Trophoblast cell (in vitro differentiated cells and primary cell): ENCODE measurements around the gene PLLP.
A peak's percentile ranks its signal among the peaks of the same experiment; 100 is the strongest.

Experiments used
- DNase-seq, 2 donors: peaks; one replicate each; pipeline ENCODE4 v3.0.0-alpha.2; 2016
- H2AFZ ChIP-seq: 2 replicates; pipeline ENCODE4 v1.6.1; 2013; ENCODE audit warnings: low read length, moderate library complexity, mild to moderate bottlenecking; ENCODE audit not compliant: insufficient read depth, poor library complexity
- H2AK5ac ChIP-seq: 2 replicates; pipeline ENCODE4 v1.6.1; 2013; ENCODE audit warnings: mild to moderate bottlenecking, low read length
- H2BK120ac ChIP-seq: 2 replicates; pipeline ENCODE4 v1.6.1; 2013; ENCODE audit warnings: low read length, mild to moderate bottlenecking, moderate library complexity; ENCODE audit not compliant: insufficient read depth, poor library complexity
- H2BK12ac ChIP-seq: 2 replicates; pipeline ENCODE4 v1.6.1; 2013; ENCODE audit warnings: mild to moderate bottlenecking, low read length, moderate library complexity
- H2BK5ac ChIP-seq: 2 replicates; pipeline ENCODE4 v1.6.1; 2013; ENCODE audit warnings: low read length, low read depth, moderate library complexity, mild to moderate bottlenecking; ENCODE audit not compliant: poor library complexity
- H3K14ac ChIP-seq: 2 replicates; pipeline ENCODE4 v1.6.1; 2013; ENCODE audit warnings: mild to moderate bottlenecking, low read length
- H3K18ac ChIP-seq: 2 replicates; pipeline ENCODE4 v1.6.1; 2013; ENCODE audit warnings: mild to moderate bottlenecking, low read length
- H3K23ac ChIP-seq: 2 replicates; pipeline ENCODE4 v1.6.1; 2013; ENCODE audit warnings: low read length
- H3K27ac ChIP-seq: 2 replicates; pipeline ENCODE4 v1.5.1; 2013; ENCODE audit warnings: low read depth, mild to moderate bottlenecking, inconsistent platforms, low read length, moderate library complexity
- H3K27me3 ChIP-seq: 2 replicates; pipeline ENCODE4 v1.6.1; 2013; ENCODE audit warnings: inconsistent platforms, mild to moderate bottlenecking, low read length, moderate library complexity; ENCODE audit not compliant: insufficient read depth
- H3K36me3 ChIP-seq, 2 experiments: 1 replicate in 1 of 2; 2 replicates in 1 of 2; pipeline ENCODE4 v1.6.1; 2013; ENCODE audit warnings: low read length in 2 of 2, mild to moderate bottlenecking in 2 of 2, moderate library complexity in 1 of 2; ENCODE audit not compliant: insufficient read depth in 2 of 2, control insufficient read depth in 1 of 2
- H3K4ac ChIP-seq: 2 replicates; pipeline ENCODE4 v1.6.1; 2013; ENCODE audit warnings: low read depth, mild to moderate bottlenecking, low read length, moderate library complexity
- H3K4me1 ChIP-seq, 2 experiments: 1 replicate in 1 of 2; 2 replicates in 1 of 2; pipeline ENCODE4 v1.6.1; 2013; ENCODE audit warnings: low read length in 2 of 2, mild to moderate bottlenecking in 2 of 2, moderate library complexity in 1 of 2; ENCODE audit not compliant: insufficient read depth in 2 of 2, control insufficient read depth in 1 of 2
- H3K4me2 ChIP-seq: 2 replicates; pipeline ENCODE4 v1.6.1; 2013; ENCODE audit warnings: inconsistent platforms, mild to moderate bottlenecking, low read length, moderate library complexity
- H3K4me3 ChIP-seq: 2 replicates; pipeline ENCODE4 v1.5.1; 2013; ENCODE audit warnings: mild to moderate bottlenecking, low read depth, low read length, inconsistent platforms
- H3K79me1 ChIP-seq: one replicate; pipeline ENCODE4 v1.6.1; 2013; ENCODE audit warnings: low read length
- H3K79me2 ChIP-seq: 2 replicates; pipeline ENCODE4 v1.6.1; 2013; ENCODE audit warnings: low read length, mild to moderate bottlenecking; ENCODE audit not compliant: control insufficient read depth, insufficient read depth, poor library complexity
- H3K9ac ChIP-seq: 2 replicates; pipeline ENCODE4 v1.6.1; 2013; ENCODE audit warnings: mild to moderate bottlenecking, low read length
- H3K9me3 ChIP-seq: 2 replicates; pipeline ENCODE4 v1.6.1; 2013; ENCODE audit warnings: low read depth, mild to moderate bottlenecking, control low read depth, inconsistent platforms, low read length; ENCODE audit not compliant: insufficient read depth
- H4K12ac ChIP-seq: 2 replicates; pipeline ENCODE4 v1.6.1; 2013; ENCODE audit warnings: low read depth, mild to moderate bottlenecking, low read length, moderate library complexity
- H4K8ac ChIP-seq: 2 replicates; pipeline ENCODE4 v1.6.1; 2013; ENCODE audit warnings: low read depth, mild to moderate bottlenecking, low read length, moderate library complexity
- H4K91ac ChIP-seq: one replicate; pipeline ENCODE4 v1.6.1; 2013; ENCODE audit warnings: low read depth, mild to moderate bottlenecking, low read length, moderate library complexity
- WGBS: extraction: QIAGEN DNeasy Blood & Tissue Kit; methylation state at CpG from one replicate; pipeline ENCODE4 v1.1.7; 2013; ENCODE audit warnings: missing lambda C conversion rate; ENCODE audit not compliant: insufficient read length, insufficient coverage; ENCODE audit errors: extremely low coverage; 5-methylcytosine and 5-hydroxymethylcytosine counted together

PLLP gene

GRCh38 chr16:57316390-57317017 is 32.0 kb upstream of the PLLP start:
- Histone ChIP-seq H2AFZ (no peak overlapping the region), H4K91ac (no peak overlapping the region), H3K18ac (no peak overlapping the region), H3K4me2 (no peak overlapping the region), H3K36me3 (no peaks in the 10 kb centered on the region), H3K4ac (no peak overlapping the region), H3K9ac (no peak overlapping the region), H2BK12ac (no peak overlapping the region), H2AK5ac (no peak overlapping the region), H3K4me1 (peaks cover 2 to 8% of the 10 kb centered on the region in 2 experiments), H3K4me3 (no peak overlapping the region), H3K27ac (no peak overlapping the region), H3K27me3 (no peaks in the 10 kb centered on the region), H3K23ac (no peak overlapping the region), H4K8ac (no peak overlapping the region), H3K9me3 (no peaks in the 10 kb centered on the region), H2BK120ac (no peak overlapping the region), H4K12ac (no peak overlapping the region), H3K14ac (no peak overlapping the region), H3K79me1 (peaks cover 2% of the 10 kb centered on the region), H2BK5ac (no peak overlapping the region), H3K79me2 (no peaks in the 10 kb centered on the region)
- no CpG with 5 or more reads among the region's 3 CpGs for WGBS
- DNase-seq = peak in 1 of 2 donors; percentile 40

GRCh38 chr16:57315416-57315815 is 30.9 kb upstream of the PLLP start:
- Histone ChIP-seq H3K4me1 (peaks cover 2 to 8% of the 10 kb centered on the region in 2 experiments), H4K12ac (no peak overlapping the region), H2AFZ (peak overlapping the region; percentile 10), H3K4me3 (no peak overlapping the region), H3K18ac (no peak overlapping the region), H3K27ac (no peak overlapping the region), H3K9me3 (no peaks in the 10 kb centered on the region), H3K36me3 (no peaks in the 10 kb centered on the region), H3K4ac (no peak overlapping the region), H4K91ac (no peak overlapping the region), H2BK120ac (no peak overlapping the region), H3K14ac (no peak overlapping the region), H3K9ac (no peak overlapping the region), H2AK5ac (no peak overlapping the region), H3K79me2 (no peaks in the 10 kb centered on the region), H2BK5ac (no peak overlapping the region), H3K27me3 (no peaks in the 10 kb centered on the region), H3K79me1 (peaks cover 2% of the 10 kb centered on the region), H4K8ac (no peak overlapping the region), H3K23ac (no peak overlapping the region), H2BK12ac (no peak overlapping the region), H3K4me2 (no peak overlapping the region)
- no peak for DNase-seq
- 100% methylated on average over 1 of the region's 7 CpGs for WGBS

GRCh38 chr16:57314161-57314785 is 29.8 kb upstream of the PLLP start:
- Histone ChIP-seq H4K91ac (no peak overlapping the region), H3K4me3 (no peak overlapping the region), H3K4me1 (peaks cover 2 to 8% of the 10 kb centered on the region in 2 experiments), H3K27ac (no peak overlapping the region), H3K36me3 (no peaks in the 10 kb centered on the region), H3K4ac (no peak overlapping the region), H3K23ac (no peak overlapping the region), H4K8ac (no peak overlapping the region), H3K18ac (no peak overlapping the region), H3K4me2 (no peak overlapping the region), H3K79me1 (peaks cover 2% of the 10 kb centered on the region), H2BK120ac (no peak overlapping the region), H4K12ac (no peak overlapping the region), H3K27me3 (no peaks in the 10 kb centered on the region), H3K14ac (no peak overlapping the region), H3K9ac (no peak overlapping the region), H3K9me3 (no peaks in the 10 kb centered on the region), H2AFZ (no peak overlapping the region), H2AK5ac (no peak overlapping the region), H2BK5ac (no peak overlapping the region), H3K79me2 (no peaks in the 10 kb centered on the region), H2BK12ac (no peak overlapping the region)
- WGBS = no CpG with 5 or more reads among the region's 1 CpG
- DNase-seq = peak in 1 of 2 donors; percentile 20

GRCh38 chr16:57313509-57313908 is 29.0 kb upstream of the PLLP start:
- Histone ChIP-seq H3K36me3 (no peaks in the 10 kb centered on the region), H2BK5ac (no peak overlapping the region), H3K27me3 (no peaks in the 10 kb centered on the region), H3K9ac (no peak overlapping the region), H3K4me1 (peaks cover 2 to 6% of the 10 kb centered on the region in 2 experiments), H3K18ac (no peak overlapping the region), H2BK120ac (no peak overlapping the region), H4K8ac (no peak overlapping the region), H3K9me3 (no peaks in the 10 kb centered on the region), H3K27ac (no peak overlapping the region), H3K4me3 (no peak overlapping the region), H2AFZ (no peak overlapping the region), H3K79me2 (no peaks in the 10 kb centered on the region), H3K23ac (no peak overlapping the region), H3K79me1 (peaks cover 2% of the 10 kb centered on the region), H3K14ac (no peak overlapping the region), H4K91ac (no peak overlapping the region), H2AK5ac (no peak overlapping the region), H2BK12ac (no peak overlapping the region), H3K4me2 (no peak overlapping the region), H4K12ac (no peak overlapping the region), H3K4ac (no peak overlapping the region)
- DNase-seq = no peak
- WGBS = 100% methylated on average over 1 of the region's 2 CpGs
